ENCODE measurements around the gene RAPGEF5.

DNA sequence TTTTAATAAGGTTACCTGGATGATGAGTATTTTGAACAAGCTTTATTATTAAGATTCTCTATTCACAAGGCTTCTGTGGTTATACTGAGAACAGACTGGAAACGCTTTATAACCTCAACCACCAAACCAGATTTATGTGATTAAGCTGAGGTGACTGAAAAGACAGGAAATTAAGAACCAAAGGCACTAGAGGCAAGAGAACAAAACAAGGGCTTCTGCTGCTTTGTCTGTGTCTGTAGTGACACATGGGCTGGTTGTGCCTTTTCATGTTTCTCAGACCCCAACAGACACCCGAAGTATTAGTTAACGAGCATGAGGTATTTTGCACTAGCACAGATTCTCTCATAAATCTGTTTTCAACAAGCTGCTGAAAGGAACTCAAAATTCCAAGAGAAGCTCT lies 64.4 kb downstream of the RAPGEF5 start:
- TF ChIP-seq POLR2A (IDR thresholded peaks at IDR 0.05; ENCODE audit: low read depth, low read length): no peak
- no peak for TF ChIP-seq TAF1 (IDR thresholded peaks at IDR 0.05; ENCODE audit: borderline replicate concordance, low read depth, low read length)
- TF ChIP-seq, protein P1, sequence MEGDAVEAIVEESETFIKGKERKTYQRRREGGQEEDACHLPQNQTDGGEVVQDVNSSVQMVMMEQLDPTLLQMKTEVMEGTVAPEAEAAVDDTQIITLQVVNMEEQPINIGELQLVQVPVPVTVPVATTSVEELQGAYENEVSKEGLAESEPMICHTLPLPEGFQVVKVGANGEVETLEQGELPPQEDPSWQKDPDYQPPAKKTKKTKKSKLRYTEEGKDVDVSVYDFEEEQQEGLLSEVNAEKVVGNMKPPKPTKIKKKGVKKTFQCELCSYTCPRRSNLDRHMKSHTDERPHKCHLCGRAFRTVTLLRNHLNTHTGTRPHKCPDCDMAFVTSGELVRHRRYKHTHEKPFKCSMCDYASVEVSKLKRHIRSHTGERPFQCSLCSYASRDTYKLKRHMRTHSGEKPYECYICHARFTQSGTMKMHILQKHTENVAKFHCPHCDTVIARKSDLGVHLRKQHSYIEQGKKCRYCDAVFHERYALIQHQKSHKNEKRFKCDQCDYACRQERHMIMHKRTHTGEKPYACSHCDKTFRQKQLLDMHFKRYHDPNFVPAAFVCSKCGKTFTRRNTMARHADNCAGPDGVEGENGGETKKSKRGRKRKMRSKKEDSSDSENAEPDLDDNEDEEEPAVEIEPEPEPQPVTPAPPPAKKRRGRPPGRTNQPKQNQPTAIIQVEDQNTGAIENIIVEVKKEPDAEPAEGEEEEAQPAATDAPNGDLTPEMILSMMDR (IDR thresholded peaks at IDR 0.05 in 2 of 3, conservative IDR thresholded peaks at IDR 0.05 in 1 of 3; ENCODE audit: control insufficient read depth in 2 of 3, extremely low read depth in 1 of 3, insufficient read depth in 1 of 3, low read depth in 3 of 3, low read length in 3 of 3): no peak
- no peak for TF ChIP-seq CEBPB (IDR thresholded peaks at IDR 0.05; ENCODE audit: borderline replicate concordance in 1 of 2, low read depth in 2 of 2, low read length in 2 of 2)

All from GM12878 (cell line).